GM12878 (cell line): Measurements from ENCODE around the gene SRSF11.

Source experiments
- BCL11A ChIP-seq: IDR thresholded peaks from 2 replicates; pipeline ENCODE4 v1.6.1; 2011; ENCODE audit warnings: low read depth, low read length
- CBFB ChIP-seq: IDR thresholded peaks from 2 replicates; pipeline ENCODE4 v1.6.1; 2016; ENCODE audit warnings: antibody characterized with exemption, low read depth
- CTCF ChIP-seq, 3 experiments: IDR thresholded peaks in 2 of 3; conservative IDR thresholded peaks in 1 of 3; 2 replicates each; pipeline ENCODE4 v1.5.1; 2011; ENCODE audit warnings: low read depth in 3 of 3, low read length in 3 of 3, mild to moderate bottlenecking in 3 of 3, control low read depth in 2 of 3, moderate library complexity in 2 of 3, inconsistent platforms in 1 of 3, mixed read lengths in 1 of 3; ENCODE audit not compliant: control insufficient read depth in 2 of 3, insufficient read depth in 1 of 3; ENCODE audit errors: extremely low read depth in 1 of 3
- IRF3 ChIP-seq: fragments of 450-650 bp; IDR thresholded peaks from 2 replicates; pipeline ENCODE4 v1.6.1; 2014; ENCODE audit warnings: mild to moderate bottlenecking
- MAX ChIP-seq: IDR thresholded peaks from 2 replicates; pipeline ENCODE4 v1.6.1; 2012; ENCODE audit warnings: low read depth, low read length, improper control_type of control experiment
- MTA3 ChIP-seq: IDR thresholded peaks from 2 replicates; pipeline ENCODE4 v1.6.1; 2012; ENCODE audit warnings: low read length, inconsistent platforms, borderline replicate concordance
- RB1 ChIP-seq: fragments of 450-650 bp; formaldehyde crosslinking; IDR thresholded peaks from 2 replicates; pipeline ENCODE4 v1.6.1; 2017; ENCODE audit warnings: mild to moderate bottlenecking, borderline replicate concordance
- ZNF24 ChIP-seq: fragments of 450-650 bp; IDR thresholded peaks from 2 replicates; pipeline ENCODE4 v1.6.1; 2017; ENCODE audit warnings: antibody characterized with exemption, mild to moderate bottlenecking

- TF ChIP-seq IRF3 (no peak), BCL11A (no peak), CTCF (IDR thresholded peaks at IDR 0.05 in 2 of 3, conservative IDR thresholded peaks at IDR 0.05 in 1 of 3; ENCODE audit: control insufficient read depth in 2 of 3, extremely low read depth in 1 of 3, insufficient read depth in 1 of 3, low read depth in 3 of 3, low read length in 3 of 3) (no peak), RB1 (no peak), MTA3 (no peak), CBFB (no peak), ZNF24 (no peak), MAX (no peak)
Measured at GRCh38 chr1:70194601-70195000, 26.6 kb upstream of the SRSF11 start.
